ENCODE measurements around the gene UBAC1. TPM values are rescaled to one million over a fixed set of nuclear protein-coding genes. Genes with fewer than 3 reads are reported as not detected.

Gene UBAC1
- total and polyA plus RNA-seq, 4 donors, result 16.2 to 115 (median 16.4) TPM

GRCh38 chr9:136003411-136004218, 42.4 kb upstream of the UBAC1 start:
- H3K9me3 ChIP-seq (ENCODE audit: control insufficient read depth in 4 of 4, low read length in 3 of 4), result no peaks in the 10 kb centered on the region
- 53% methylated on average over 15 of the region's 15 CpGs for WGBS

GRCh38 chr9:136002881-136003280, 41.7 kb upstream of the UBAC1 start:
- Histone ChIP-seq H3K27ac (ENCODE audit: low read depth in 1 of 2, low read length in 2 of 2) (no peak overlapping the region), H3K9me3 (ENCODE audit: control insufficient read depth in 4 of 4, low read length in 3 of 4) (no peaks in the 10 kb centered on the region), H3K36me3 (ENCODE audit: control insufficient read depth in 4 of 4, insufficient read depth in 3 of 4, low read depth in 1 of 4, low read length in 3 of 4) (peaks cover 0 to 2% (median 0%) of the 10 kb centered on the region in 4 donors), H3K4me1 (ENCODE audit: control insufficient read depth in 4 of 4, insufficient read depth in 4 of 4, low read length in 3 of 4) (peaks cover 0 to 15% (median 8%) of the 10 kb centered on the region in 4 donors), H3K9ac (ENCODE audit: low read depth in 1 of 2, low read length in 2 of 2) (no peak overlapping the region), H3K4me3 (ENCODE audit: low read depth in 1 of 3, low read length in 3 of 3) (no peak overlapping the region), H3K27me3 (ENCODE audit: control insufficient read depth in 4 of 4, insufficient read depth in 4 of 4, low read length in 3 of 4) (no peaks in the 10 kb centered on the region)
- 60% methylated on average over 10 of the region's 10 CpGs for WGBS
- DNase-seq (ENCODE audit: low spot score), result no peak
- TF ChIP-seq JUND (IDR thresholded peaks at IDR 0.05) (no peak), SP1 (IDR thresholded peaks at IDR 0.05) (no peak), ZBTB33 (IDR thresholded peaks at IDR 0.05) (no peak), HNF4A (conservative IDR thresholded peaks at IDR 0.05) (no peak), REST (IDR thresholded peaks at IDR 0.05) (no peak), FOXA2 (IDR thresholded peaks at IDR 0.05) (no peak), HNF4G (IDR thresholded peaks at IDR 0.05) (no peak), CTCF (IDR thresholded peaks at IDR 0.05; ENCODE audit: low read depth, low read length, missing input control) (no peak), NR2F2 (IDR thresholded peaks at IDR 0.05) (no peak), RXRA (IDR thresholded peaks at IDR 0.05) (no peak), EGR1 (IDR thresholded peaks at IDR 0.05; ENCODE audit: low read depth in 2 of 2) (no peak), FOXA1 (IDR thresholded peaks at IDR 0.05) (no peak), GABPA (IDR thresholded peaks at IDR 0.05 in 1 of 2, conservative IDR thresholded peaks at IDR 0.05 in 1 of 2) (no peak), ATF3 (IDR thresholded peaks at IDR 0.05) (no peak)

More at GRCh38 chr9:136003411-136004218, 42.4 kb upstream of the UBAC1 start:
- Histone ChIP-seq H3K4me3 (ENCODE audit: low read depth in 1 of 3, low read length in 3 of 3) (no peak overlapping the region), H3K9ac (ENCODE audit: low read depth in 1 of 2, low read length in 2 of 2) (no peak overlapping the region), H3K36me3 (ENCODE audit: control insufficient read depth in 4 of 4, insufficient read depth in 3 of 4, low read depth in 1 of 4, low read length in 3 of 4) (peaks cover 0 to 2% (median 0%) of the 10 kb centered on the region in 4 donors), H3K27ac (ENCODE audit: low read depth in 1 of 2, low read length in 2 of 2) (no peak overlapping the region), H3K27me3 (ENCODE audit: control insufficient read depth in 4 of 4, insufficient read depth in 4 of 4, low read length in 3 of 4) (no peaks in the 10 kb centered on the region), H3K4me1 (ENCODE audit: control insufficient read depth in 4 of 4, insufficient read depth in 4 of 4, low read length in 3 of 4) (peaks cover 5 to 22% (median 13%) of the 10 kb centered on the region in 4 donors)
- TF ChIP-seq CTCF (IDR thresholded peaks at IDR 0.05; ENCODE audit: low read depth, low read length, missing input control) (no peak), RAD21 (IDR thresholded peaks at IDR 0.05) (no peak), ATF3 (IDR thresholded peaks at IDR 0.05) (no peak), HNF4G (IDR thresholded peaks at IDR 0.05) (no peak), TAF1 (conservative IDR thresholded peaks at IDR 0.05) (no peak)
- DNase-seq (ENCODE audit: low spot score), result no peak

All from liver (tissue), 9 donors.